Measurements from ENCODE around the gene GNB5.

The GNB5 gene

GRCh38 chr15:52105846-52106245 is 85.3 kb downstream of the GNB5 start:
- DNase-seq (ENCODE audit: low spot score) = no peak
- TF ChIP-seq CTCF (IDR thresholded peaks at IDR 0.05; ENCODE audit: borderline replicate concordance, control extremely low read depth, extremely low read depth, insufficient read depth, missing control alignments) = no peak
- in situ Hi-C loops (cut with MboI; ENCODE audit: low sequenced_read_pairs, unreplicated experiment) = no loop called here

GRCh38 chr15:52104532-52105004 is 86.6 kb downstream of the GNB5 start:
- no peak for DNase-seq (ENCODE audit: low spot score)
- no peak for TF ChIP-seq CTCF (IDR thresholded peaks at IDR 0.05; ENCODE audit: borderline replicate concordance, control extremely low read depth, extremely low read depth, insufficient read depth, missing control alignments)
- in situ Hi-C loops (cut with MboI; ENCODE audit: low sequenced_read_pairs, unreplicated experiment) = no loop called here

DNA sequence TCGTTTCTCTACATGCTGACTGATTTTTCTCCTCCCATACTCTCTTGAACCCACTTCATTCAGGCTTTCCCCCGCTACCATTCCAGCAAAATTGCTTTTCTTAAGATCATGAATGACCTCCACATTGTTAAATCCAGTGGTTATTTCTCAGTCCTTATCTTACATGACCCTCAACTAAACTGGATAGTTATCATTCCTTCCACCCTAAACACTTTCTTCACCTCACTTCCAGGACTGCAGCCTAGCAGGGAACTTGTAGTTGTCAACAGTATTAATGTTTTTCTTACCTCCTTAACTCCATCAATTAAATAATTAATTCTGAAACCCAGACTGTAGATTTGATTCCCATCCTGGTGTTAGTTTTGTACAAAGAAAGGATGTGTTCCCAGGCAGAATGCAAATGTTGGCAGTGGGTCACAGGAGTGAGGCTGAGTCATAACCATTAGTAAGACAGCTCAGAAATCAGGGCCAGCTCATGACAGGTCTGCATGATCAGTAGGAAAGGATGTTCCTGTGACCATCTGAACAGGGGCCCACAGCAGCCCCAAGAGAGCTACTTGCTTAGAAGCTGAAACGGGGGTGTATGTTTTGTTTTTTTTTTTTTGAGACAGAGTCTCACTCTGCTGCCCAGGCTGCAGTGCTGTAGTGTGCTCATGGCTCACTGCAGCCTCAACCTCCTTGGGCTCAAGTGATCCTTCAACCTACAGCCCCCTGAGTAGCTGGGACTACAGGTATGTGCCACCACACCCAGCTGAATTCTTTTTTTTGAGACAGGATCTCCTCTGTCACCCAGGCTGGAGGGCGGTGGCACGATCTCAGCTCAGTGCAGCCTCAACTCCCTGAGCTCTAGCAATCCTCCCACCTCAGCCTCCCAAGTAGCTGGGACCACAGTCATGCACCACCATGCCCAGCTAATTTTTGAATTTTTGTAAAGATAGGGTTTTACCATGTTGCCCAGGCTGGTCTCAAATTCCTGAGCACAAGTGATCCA is 87.7 kb downstream of the GNB5 start:
- peak; percentile 75 for DNase-seq (ENCODE audit: low spot score)
- no peak for TF ChIP-seq CTCF (IDR thresholded peaks at IDR 0.05; ENCODE audit: borderline replicate concordance, control extremely low read depth, extremely low read depth, insufficient read depth, missing control alignments)
- in situ Hi-C loops (cut with MboI; ENCODE audit: low sequenced_read_pairs, unreplicated experiment) = no loop called here

DNA sequence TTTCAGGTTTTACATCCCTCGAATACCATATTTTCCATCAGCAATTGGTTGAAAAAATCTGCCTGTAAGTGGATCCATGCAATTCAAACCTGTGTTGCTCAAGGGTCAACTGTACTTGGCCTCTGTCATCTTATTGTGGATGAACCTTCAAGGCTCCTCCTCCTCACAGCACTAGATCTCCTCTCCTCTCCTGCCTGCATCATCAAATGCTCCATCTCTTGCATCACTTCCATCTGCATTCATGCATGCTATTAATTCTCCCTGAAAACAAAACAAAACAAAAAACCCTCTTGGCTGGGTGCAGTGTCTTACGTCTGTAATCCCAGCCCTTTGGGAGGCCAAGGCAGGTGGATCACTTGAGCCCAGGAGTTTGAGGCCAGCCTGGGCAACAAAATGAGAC is 88.7 kb downstream of the GNB5 start:
- no peak for TF ChIP-seq CTCF (IDR thresholded peaks at IDR 0.05; ENCODE audit: borderline replicate concordance, control extremely low read depth, extremely low read depth, insufficient read depth, missing control alignments)
- no peak for DNase-seq (ENCODE audit: low spot score)
- in situ Hi-C loops (cut with MboI; ENCODE audit: low sequenced_read_pairs, unreplicated experiment) = no loop called here

DNA sequence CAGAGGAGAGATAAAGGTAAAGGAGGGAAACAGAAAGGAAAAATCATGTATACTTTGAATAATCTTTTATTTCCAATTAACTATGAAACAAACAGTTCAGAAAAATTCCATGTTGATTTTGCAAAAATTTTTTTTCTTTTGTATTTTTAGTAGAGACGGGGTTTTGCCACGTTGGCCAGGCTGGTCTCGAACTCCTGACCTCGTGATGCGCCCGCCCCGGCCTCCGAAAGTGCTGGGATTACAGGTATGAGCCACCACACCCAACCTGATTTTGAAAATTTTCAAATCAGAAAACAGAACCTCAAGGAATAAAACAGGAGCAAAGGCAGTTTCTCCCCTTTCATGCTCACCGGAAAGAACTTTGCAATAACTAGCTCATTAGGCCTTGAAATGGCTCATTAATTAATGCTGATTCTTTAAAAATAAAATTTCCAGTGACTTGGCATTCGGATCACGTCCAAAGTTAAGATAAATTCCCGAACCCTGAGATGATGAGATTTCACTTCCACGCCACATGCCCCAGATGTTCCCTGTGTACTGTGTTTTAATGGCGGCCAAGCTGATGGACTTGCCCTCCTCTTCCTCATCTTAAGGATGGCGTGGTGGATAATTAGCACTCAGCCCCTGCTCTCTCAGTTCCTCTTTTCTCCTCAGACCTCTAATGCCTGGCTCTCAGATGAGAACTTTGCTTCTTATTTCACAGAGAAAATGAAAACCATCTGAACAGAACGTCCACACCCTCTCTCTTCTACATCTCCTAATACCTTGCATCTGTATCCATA is 89.5 kb downstream of the GNB5 start:
- peak; percentile 74 for DNase-seq (ENCODE audit: low spot score)
- no peak for TF ChIP-seq CTCF (IDR thresholded peaks at IDR 0.05; ENCODE audit: borderline replicate concordance, control extremely low read depth, extremely low read depth, insufficient read depth, missing control alignments)
- in situ Hi-C loops (cut with MboI; ENCODE audit: low sequenced_read_pairs, unreplicated experiment) = no loop called here

- in situ Hi-C loops (cut with MboI; ENCODE audit: low sequenced_read_pairs, unreplicated experiment) = no loop called here
- no peak for DNase-seq (ENCODE audit: low spot score)
- no peak for TF ChIP-seq CTCF (IDR thresholded peaks at IDR 0.05; ENCODE audit: borderline replicate concordance, control extremely low read depth, extremely low read depth, insufficient read depth, missing control alignments)
Measured at GRCh38 chr15:52100807-52101442, 90.3 kb downstream of the GNB5 start.
